Body of pancreas (tissue), 4 donors: ENCODE measurements around the gene KIF19.

ENCODE experiments used
- POLR2A ChIP-seq, 3 donors: fragments of 450-650 bp; IDR thresholded peaks; one replicate each; pipeline ENCODE4 v1.6.1; 2016; ENCODE audit warnings: antibody characterized with exemption in 3 of 3, mild to moderate bottlenecking in 2 of 3
- TF ChIP-seq, protein P1 (sequence below), 7 experiments: fragments of 450-650 bp in 4 of 7; fragments of 200-600 bp in 3 of 7; sonication (generic) in 3 of 7; IDR thresholded peaks; one replicate each; pipeline ENCODE4 v1.5.1; 2016 to 2019; ENCODE audit warnings: antibody characterized with exemption in 7 of 7

DNA sequence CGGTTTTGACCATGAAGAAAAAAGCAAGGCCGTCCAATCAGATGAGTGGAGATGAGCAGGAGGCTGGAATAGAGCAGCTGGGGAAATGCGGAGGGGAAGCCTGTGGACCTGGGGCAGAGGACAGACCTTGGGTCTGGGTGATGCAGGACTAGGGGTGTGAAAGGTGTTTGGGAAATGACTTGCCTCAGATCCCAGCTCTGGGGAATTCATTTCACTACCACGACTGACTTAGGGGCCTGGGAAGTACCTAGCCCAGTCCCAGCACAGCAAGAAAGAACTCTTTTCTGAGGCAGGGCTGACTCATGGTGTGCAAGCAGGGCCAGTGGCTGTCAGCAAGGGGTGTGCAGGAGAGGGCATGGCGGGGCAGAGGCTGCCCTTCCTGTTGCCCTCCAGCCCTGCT is 37.2 kb upstream of the KIF19 start:
- TF ChIP-seq, protein P1, sequence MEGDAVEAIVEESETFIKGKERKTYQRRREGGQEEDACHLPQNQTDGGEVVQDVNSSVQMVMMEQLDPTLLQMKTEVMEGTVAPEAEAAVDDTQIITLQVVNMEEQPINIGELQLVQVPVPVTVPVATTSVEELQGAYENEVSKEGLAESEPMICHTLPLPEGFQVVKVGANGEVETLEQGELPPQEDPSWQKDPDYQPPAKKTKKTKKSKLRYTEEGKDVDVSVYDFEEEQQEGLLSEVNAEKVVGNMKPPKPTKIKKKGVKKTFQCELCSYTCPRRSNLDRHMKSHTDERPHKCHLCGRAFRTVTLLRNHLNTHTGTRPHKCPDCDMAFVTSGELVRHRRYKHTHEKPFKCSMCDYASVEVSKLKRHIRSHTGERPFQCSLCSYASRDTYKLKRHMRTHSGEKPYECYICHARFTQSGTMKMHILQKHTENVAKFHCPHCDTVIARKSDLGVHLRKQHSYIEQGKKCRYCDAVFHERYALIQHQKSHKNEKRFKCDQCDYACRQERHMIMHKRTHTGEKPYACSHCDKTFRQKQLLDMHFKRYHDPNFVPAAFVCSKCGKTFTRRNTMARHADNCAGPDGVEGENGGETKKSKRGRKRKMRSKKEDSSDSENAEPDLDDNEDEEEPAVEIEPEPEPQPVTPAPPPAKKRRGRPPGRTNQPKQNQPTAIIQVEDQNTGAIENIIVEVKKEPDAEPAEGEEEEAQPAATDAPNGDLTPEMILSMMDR (IDR thresholded peaks at IDR 0.05): no peak
- TF ChIP-seq POLR2A (IDR thresholded peaks at IDR 0.05): no peak
